CD4-positive, alpha-beta T cell treated with Interleukin-12 subunit alpha and Interleukin-12 subunit beta, for 1 hour (primary cell): ENCODE measurements around the gene LMNA.

Experiments
- DNase-seq: peaks from one replicate; pipeline ENCODE4 v3.0.0-alpha.2; 2020

LMNA gene

GRCh38 chr1:156082309-156083091 lies 32.0 kb upstream of the LMNA start, which contains the start of gene MEX3A:
Gene MEX3A, minus strand, starts transcription at chr1:156082465. Its CDS starts 467 bp downstream, at chr1:156081998.
- DNase-seq, result peak; percentile 67

GRCh38 chr1:156083800-156084790 lies 30.4 kb upstream of the LMNA start:
- no peak for DNase-seq

GRCh38 chr1:156086256-156086662 lies 28.3 kb upstream of the LMNA start:
- DNase-seq, result no peak

GRCh38 chr1:156089704-156090103 lies 24.8 kb upstream of the LMNA start:
- DNase-seq, result no peak

GRCh38 chr1:156090138-156090839 lies 24.2 kb upstream of the LMNA start:
- DNase-seq, result no peak

GRCh38 chr1:156090840-156091188 lies 23.7 kb upstream of the LMNA start:
- DNase-seq, result peak; percentile 89

- DNase-seq, result no peak
These were observed 22.9 kb upstream of the LMNA start for GRCh38 chr1:156091610-156092009.

- no peak for DNase-seq
These were observed 18.5 kb upstream of the LMNA start for GRCh38 chr1:156095906-156096508.

- DNase-seq, result peak; percentile 94
These were observed 17.7 kb upstream of the LMNA start for GRCh38 chr1:156096640-156097391.

- DNase-seq, result no peak
These were observed 16.9 kb upstream of the LMNA start for GRCh38 chr1:156097499-156098178.

GRCh38 chr1:156098784-156099183 lies 15.7 kb upstream of the LMNA start:
- no peak for DNase-seq

GRCh38 chr1:156099282-156099681 lies 15.2 kb upstream of the LMNA start:
- no peak for DNase-seq

- no peak for DNase-seq
These were observed 14.1 kb upstream of the LMNA start for GRCh38 chr1:156100205-156100995.

GRCh38 chr1:156101880-156102279 lies 12.6 kb upstream of the LMNA start:
- no peak for DNase-seq

GRCh38 chr1:156102633-156103511 lies 11.6 kb upstream of the LMNA start:
- no peak for DNase-seq

GRCh38 chr1:156103521-156103947 lies 11.0 kb upstream of the LMNA start:
- peak; percentile 48 for DNase-seq

GRCh38 chr1:156104065-156104810 lies 10.3 kb upstream of the LMNA start:
- DNase-seq, result peak; percentile 89
